HAP-1 (cell line): ENCODE results near the gene NFIC.
"Not testable (repeated sequence)": the region's sequence is repeated elsewhere in the genome, so short reads cannot be mapped to it uniquely, and the experiment has no call there.

ENCODE experiments used
- DNase-seq, 2 experiments: peaks; one replicate each; pipeline ENCODE4 v3.0.0-alpha.2; 2016 to 2020; ENCODE audit warnings: low spot score in 2 of 2
- H3K27me3 ChIP-seq: fragments of 250-450 bp; sonication (Bioruptor Pico); 2 replicates; pipeline ENCODE4 v1.5.1; 2020; ENCODE audit warnings: low read depth, mild to moderate bottlenecking, moderate library complexity
- H3K36me3 ChIP-seq: fragments of 250-450 bp; sonication (Bioruptor Pico); replicated peaks from 2 replicates; pipeline ENCODE4 v1.5.1; 2020; ENCODE audit warnings: mild to moderate bottlenecking
- H3K4me1 ChIP-seq: fragments of 250-450 bp; sonication (Bioruptor Pico); 2 replicates; pipeline ENCODE4 v1.5.1; 2020; ENCODE audit warnings: mild to moderate bottlenecking
- H3K4me3 ChIP-seq: fragments of 250-450 bp; sonication (Bioruptor Pico); 2 replicates; pipeline ENCODE4 v1.5.1; 2020; ENCODE audit warnings: mild to moderate bottlenecking, moderate library complexity
- H3K9me3 ChIP-seq: fragments of 250-450 bp; sonication (Bioruptor Pico); 2 replicates; pipeline ENCODE4 v1.5.1; 2020; ENCODE audit warnings: mild to moderate bottlenecking, moderate library complexity
- in situ Hi-C: fragments of 300-500 bp; cut with MboI; formaldehyde crosslinking; loops from 3 replicates; pipeline ENCODE4 v1.14.3; 2020; ENCODE audit warnings: low sequenced_read_pairs, inconsistent platforms, mixed read lengths

Gene NFIC

GRCh38 chr19:3412066-3412465, 45.7 kb downstream of the NFIC start:
- DNase-seq, result no peak
- Histone ChIP-seq H3K4me3 (no peak overlapping the region), H3K36me3 (peaks cover 21% of the 10 kb centered on the region), H3K4me1 (no peaks in the 10 kb centered on the region), H3K27me3 (no peaks in the 10 kb centered on the region), H3K9me3 (no peaks in the 10 kb centered on the region)
- in situ Hi-C loops, result no loop called here

- Histone ChIP-seq H3K4me1 (no peaks in the 10 kb centered on the region), H3K27me3 (no peaks in the 10 kb centered on the region), H3K9me3 (no peaks in the 10 kb centered on the region), H3K36me3 (peaks cover 16% of the 10 kb centered on the region), H3K4me3 (no peak overlapping the region)
- in situ Hi-C loops, result no loop called here
- DNase-seq, result no peak
Observed at GRCh38 chr19:3413796-3414327, 47.5 kb downstream of the NFIC start.

GRCh38 chr19:3415695-3416094, 49.3 kb downstream of the NFIC start:
- no peak for DNase-seq
- in situ Hi-C loops, result no loop called here
- H3K4me3 ChIP-seq, result no peak overlapping the region
- no peaks in the 10 kb centered on the region for H3K9me3 ChIP-seq
- no peaks in the 10 kb centered on the region for H3K27me3 ChIP-seq
- H3K36me3 ChIP-seq, result peaks cover 12% of the 10 kb centered on the region
- H3K4me1 ChIP-seq, result no peaks in the 10 kb centered on the region

- Histone ChIP-seq H3K4me1 (no peaks in the 10 kb centered on the region), H3K4me3 (no peak overlapping the region), H3K9me3 (no peaks in the 10 kb centered on the region), H3K36me3 (peaks cover 6% of the 10 kb centered on the region), H3K27me3 (no peaks in the 10 kb centered on the region)
- in situ Hi-C loops, result no loop called here
- no peak for DNase-seq
Observed at GRCh38 chr19:3420244-3420755, 53.9 kb downstream of the NFIC start.

GRCh38 chr19:3420909-3421619, 54.7 kb downstream of the NFIC start:
- DNase-seq, result no peak
- in situ Hi-C loops, result no loop called here
- Histone ChIP-seq H3K36me3 (peaks cover 6% of the 10 kb centered on the region), H3K4me3 (no peak overlapping the region), H3K27me3 (no peaks in the 10 kb centered on the region), H3K4me1 (no peaks in the 10 kb centered on the region), H3K9me3 (no peaks in the 10 kb centered on the region)

- H3K4me1 ChIP-seq, H3K4me3 ChIP-seq, in situ Hi-C loops, H3K27me3 ChIP-seq, DNase-seq, H3K9me3 ChIP-seq: not testable (repeated sequence)
- peaks cover 10% of the 10 kb centered on the region for H3K36me3 ChIP-seq
Observed at GRCh38 chr19:3421656-3422055, 55.3 kb downstream of the NFIC start.

GRCh38 chr19:3423183-3423829, 56.9 kb downstream of the NFIC start:
- Histone ChIP-seq H3K36me3 (peaks cover 16% of the 10 kb centered on the region), H3K4me1 (no peaks in the 10 kb centered on the region), H3K4me3 (no peak overlapping the region), H3K27me3 (no peaks in the 10 kb centered on the region), H3K9me3 (no peaks in the 10 kb centered on the region)
- no peak for DNase-seq
- in situ Hi-C loops, result no loop called here

GRCh38 chr19:3426433-3426832, 60.0 kb downstream of the NFIC start:
- in situ Hi-C loops, result no loop called here
- Histone ChIP-seq H3K9me3 (no peaks in the 10 kb centered on the region), H3K4me1 (no peaks in the 10 kb centered on the region), H3K27me3 (no peaks in the 10 kb centered on the region), H3K36me3 (peaks cover 16% of the 10 kb centered on the region), H3K4me3 (no peak overlapping the region)
- no peak for DNase-seq

- DNase-seq, H3K9me3 ChIP-seq, H3K4me3 ChIP-seq, in situ Hi-C loops, H3K4me1 ChIP-seq, H3K27me3 ChIP-seq: not testable (repeated sequence)
- H3K36me3 ChIP-seq, result peaks cover 34% of the 10 kb centered on the region
Observed at GRCh38 chr19:3430366-3430680, 63.9 kb downstream of the NFIC start.

GRCh38 chr19:3431760-3432397, 65.5 kb downstream of the NFIC start:
- Histone ChIP-seq H3K36me3 (peaks cover 38% of the 10 kb centered on the region), H3K9me3 (no peaks in the 10 kb centered on the region), H3K4me1 (no peaks in the 10 kb centered on the region), H3K27me3 (no peaks in the 10 kb centered on the region), H3K4me3 (no peak overlapping the region)
- in situ Hi-C loops, result no loop called here
- no peak for DNase-seq

GRCh38 chr19:3433313-3433712, 66.9 kb downstream of the NFIC start:
- Histone ChIP-seq H3K4me3 (no peak overlapping the region), H3K4me1 (no peaks in the 10 kb centered on the region), H3K9me3 (no peaks in the 10 kb centered on the region), H3K36me3 (peaks cover 38% of the 10 kb centered on the region), H3K27me3 (no peaks in the 10 kb centered on the region)
- in situ Hi-C loops, result no loop called here
- DNase-seq, result no peak

- DNase-seq, result no peak
- Histone ChIP-seq H3K9me3 (no peaks in the 10 kb centered on the region), H3K4me3 (no peak overlapping the region), H3K4me1 (no peaks in the 10 kb centered on the region), H3K27me3 (no peaks in the 10 kb centered on the region), H3K36me3 (peaks cover 42% of the 10 kb centered on the region)
- in situ Hi-C loops, result no loop called here
Observed at GRCh38 chr19:3433805-3434540, 67.6 kb downstream of the NFIC start.

- Histone ChIP-seq H3K36me3 (peaks cover 43% of the 10 kb centered on the region), H3K4me3 (peak overlapping the region; percentile 63), H3K27me3 (no peaks in the 10 kb centered on the region), H3K4me1 (no peaks in the 10 kb centered on the region), H3K9me3 (no peaks in the 10 kb centered on the region)
- peak; percentile 91 to 97 for DNase-seq
- in situ Hi-C loops, result no loop called here
Observed at GRCh38 chr19:3434630-3435553, 68.5 kb downstream of the NFIC start.
